GM18870 (cell line): ENCODE results near the gene POLD4.

ENCODE experiments used
- ATAC-seq: cut with Tn5 transposase; IDR thresholded peaks from one replicate; pipeline ENCODE4 v1.9.1; 2021; ENCODE audit warnings: moderate library complexity; ENCODE audit not compliant: unreplicated experiment

The POLD4 gene

DNA sequence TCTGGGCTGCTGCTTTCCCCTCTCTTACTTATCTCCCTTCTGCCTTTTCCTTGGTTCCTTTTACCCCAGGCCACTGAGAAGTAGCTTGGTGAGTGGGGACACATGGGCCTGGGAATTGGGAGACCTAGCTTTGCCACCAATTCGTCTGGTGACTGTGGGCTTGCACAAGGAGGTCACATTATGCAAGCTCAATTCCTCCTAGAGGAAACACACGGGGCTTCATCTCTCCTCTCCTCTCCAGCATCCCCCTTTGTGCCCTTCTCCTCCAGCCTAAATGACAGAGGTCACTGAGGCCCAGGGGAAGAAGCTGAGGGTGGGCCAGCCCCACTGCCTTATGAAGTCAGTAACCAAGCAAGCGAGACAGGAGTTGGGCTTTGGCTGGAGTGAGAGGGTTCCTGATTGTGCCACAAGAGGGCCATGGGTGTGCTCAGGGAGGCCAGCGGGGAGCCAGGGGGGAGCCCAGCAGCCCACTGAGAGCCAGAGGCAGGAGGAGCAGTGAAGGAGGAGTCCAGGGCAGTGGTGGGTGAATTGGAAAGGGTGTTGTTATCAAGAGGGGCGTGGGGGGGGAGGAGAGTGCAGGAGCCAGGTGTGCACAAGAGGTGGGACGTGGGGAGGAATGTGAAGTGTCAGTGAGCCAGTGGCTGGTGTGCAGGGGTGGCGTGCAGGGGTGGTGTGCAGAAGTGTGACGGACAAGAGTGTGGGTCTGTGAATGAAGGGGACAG lies 18.0 kb upstream of the POLD4 start:
- no peak for ATAC-seq

DNA sequence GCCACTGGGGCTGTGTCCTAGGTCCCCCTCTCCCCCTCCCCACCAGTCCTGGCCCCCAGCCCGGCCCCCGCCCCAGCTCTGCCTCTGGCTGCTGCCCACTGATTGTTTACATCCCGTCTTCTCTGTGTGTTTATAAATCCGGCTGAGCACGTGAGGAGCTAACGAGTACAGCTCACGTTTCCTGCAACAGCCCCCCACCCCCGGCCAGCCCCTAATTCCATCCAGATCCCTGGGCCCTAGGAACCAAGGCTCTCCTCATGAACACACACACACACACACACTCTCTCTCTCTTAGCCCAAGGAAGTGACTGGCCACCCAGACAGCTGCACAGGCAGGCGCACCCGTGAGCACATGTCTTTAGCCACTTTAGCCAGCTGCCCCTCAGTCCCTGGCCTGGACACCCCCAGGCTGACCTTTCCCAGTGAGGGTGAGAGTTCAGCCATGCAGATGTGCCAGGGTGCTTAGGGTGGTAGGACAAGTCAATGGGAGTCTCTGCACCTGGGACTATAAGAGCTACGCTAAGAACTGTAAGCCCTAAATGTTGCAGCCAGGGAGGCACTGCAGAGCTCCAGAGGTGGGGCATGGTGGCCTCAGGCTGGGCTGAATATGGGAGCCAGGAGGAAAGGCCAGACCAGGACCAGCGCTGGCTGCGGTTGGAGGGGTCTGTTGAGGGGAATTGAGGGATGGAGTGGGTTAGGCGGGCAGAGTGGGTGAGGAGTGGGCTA lies 17.2 kb upstream of the POLD4 start:
- ATAC-seq, result no peak

DNA sequence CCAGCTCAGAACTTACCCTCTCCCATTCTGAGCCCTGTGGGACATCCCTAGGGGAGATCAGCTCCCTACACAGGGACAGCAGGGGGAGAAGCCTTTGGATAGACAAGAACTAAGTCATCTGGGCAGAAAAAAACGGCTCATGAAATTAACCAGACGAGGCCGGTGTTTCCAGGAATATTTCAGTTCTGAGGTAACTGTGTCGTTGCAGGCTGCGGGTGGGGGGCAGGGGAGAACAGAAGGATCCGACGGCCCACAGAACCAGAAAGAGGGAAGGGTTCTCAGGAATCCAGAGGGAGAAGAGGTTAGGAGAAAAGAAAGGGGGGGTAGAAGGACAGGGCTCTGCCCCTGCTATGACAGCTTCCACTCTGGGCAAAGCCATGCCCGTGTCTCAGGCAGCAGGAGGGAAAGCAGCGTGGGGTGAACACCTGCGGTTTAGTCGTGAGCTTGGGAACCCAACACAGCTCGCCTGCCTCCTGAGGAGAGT lies 16.5 kb upstream of the POLD4 start:
- ATAC-seq, result no peak

DNA sequence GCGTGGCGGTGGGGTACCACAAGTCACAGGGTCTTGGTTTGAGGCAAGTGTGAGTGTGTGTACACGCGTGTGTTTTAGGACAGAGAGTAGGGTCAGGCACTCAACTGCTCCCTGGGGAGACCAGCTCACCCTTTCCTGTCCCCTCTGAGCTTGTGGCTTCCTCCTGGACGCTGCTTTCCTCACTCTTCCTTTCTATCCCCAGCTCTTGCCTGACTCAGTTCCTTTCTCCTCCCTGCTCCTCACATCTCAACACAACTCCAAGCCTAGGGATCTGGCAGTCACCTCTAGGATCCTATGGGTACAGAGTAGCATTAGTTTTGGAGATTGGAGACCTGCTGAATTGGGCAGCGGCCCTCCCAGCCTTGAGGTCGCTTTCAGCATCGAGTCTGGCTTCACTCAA lies 15.9 kb upstream of the POLD4 start:
- ATAC-seq, result no peak

DNA sequence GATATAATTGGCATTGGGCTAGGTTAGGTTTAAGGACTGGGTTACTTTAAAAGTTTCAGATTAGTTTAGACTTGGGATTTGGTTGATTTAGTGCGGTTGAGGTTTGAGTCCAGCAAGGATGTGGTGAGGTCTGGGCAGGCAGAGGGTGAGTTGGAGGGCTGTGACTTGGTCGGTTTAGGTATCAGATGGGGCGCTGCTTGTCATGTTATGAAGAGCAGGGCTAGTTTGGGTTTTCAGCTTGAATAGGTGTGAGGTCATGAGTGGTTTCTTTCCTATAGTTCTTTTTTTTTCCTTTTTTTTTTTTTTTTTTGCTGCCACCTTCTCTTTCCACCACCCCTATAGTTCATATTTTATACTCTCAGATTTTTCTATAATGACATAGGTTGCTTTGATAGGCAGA lies 15.3 kb upstream of the POLD4 start:
- no peak for ATAC-seq

DNA sequence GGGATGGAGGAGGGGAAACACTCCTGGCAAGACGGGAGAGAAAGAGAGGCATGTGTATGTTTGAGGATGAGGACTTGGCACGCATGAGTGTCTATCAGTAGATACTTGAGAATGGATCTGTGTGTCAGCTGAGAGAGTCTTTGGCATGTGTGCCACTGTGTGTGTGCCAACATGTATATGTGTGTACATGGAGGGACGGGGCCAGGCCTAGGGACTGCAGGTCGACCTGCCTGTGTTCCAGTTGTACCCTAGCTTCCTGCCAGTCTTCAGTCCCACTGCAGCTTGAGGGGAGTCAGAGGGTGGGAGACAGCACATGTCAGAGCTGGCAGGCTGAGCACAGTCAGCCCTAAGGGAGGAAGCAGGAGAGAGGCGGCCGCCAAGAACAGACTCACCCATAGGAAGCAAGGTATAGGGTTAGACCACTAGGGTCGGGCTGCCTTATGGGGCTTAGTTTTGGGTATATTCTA lies 14.4 kb upstream of the POLD4 start:
- no peak for ATAC-seq

DNA sequence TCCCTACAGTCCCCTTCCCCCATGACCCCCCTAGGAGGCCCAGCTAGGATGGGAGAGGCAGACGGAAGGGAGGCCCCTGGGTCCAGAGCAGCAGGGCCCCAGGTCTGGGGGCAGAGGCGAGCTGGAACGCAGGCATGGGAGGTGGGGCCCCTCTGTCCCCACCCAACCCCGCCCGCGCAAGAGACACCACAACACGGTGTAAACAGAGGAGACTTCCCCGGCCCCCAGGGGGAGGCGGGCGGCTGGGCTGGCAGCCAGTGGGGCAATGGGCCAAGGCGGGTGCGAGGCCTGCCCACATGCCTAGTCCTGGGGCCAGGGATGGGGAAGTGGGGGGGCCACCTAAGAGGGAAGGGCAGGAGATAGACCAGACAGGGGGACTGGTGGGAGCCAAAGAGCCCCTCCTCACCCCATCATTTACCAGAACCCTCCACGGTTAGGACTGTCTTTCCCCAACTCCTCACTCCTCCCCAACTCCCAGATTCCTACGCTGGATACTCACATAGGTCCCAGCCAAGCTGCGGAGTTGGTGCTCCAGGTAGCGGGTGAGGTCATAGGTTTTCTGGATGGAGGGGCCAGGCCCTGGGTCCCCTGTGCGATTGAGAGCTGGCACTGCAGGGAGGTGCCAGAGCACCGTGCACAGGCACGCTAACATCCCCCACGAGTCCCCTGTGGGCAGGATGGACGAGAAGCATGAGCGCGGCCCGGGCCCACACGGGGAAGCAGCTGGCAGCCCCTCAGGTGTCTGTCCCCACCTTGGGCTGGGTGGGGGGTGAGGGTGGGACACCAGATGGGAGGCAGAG lies 13.8 kb upstream of the POLD4 start:
- ATAC-seq, result no peak

DNA sequence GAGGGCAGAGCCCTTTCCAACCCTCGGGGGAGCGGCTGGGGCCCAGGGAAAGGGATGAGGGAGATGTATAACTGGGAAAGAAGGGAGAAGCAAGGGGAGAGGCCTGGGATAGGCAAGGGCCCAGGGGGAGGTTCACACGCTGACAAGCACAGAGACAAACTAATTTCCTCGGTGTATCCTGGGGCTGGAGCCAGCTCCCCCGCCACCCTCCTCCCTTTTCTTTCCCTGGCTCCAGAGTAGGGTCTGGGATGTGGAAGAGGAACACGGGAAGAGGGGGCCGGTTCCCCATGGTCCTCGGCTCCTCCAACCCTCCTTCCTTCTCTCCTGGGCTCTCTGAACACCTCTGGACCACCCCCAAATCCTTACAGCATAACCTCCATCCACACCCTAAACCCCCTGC lies 13.2 kb upstream of the POLD4 start:
- ATAC-seq, result no peak

DNA sequence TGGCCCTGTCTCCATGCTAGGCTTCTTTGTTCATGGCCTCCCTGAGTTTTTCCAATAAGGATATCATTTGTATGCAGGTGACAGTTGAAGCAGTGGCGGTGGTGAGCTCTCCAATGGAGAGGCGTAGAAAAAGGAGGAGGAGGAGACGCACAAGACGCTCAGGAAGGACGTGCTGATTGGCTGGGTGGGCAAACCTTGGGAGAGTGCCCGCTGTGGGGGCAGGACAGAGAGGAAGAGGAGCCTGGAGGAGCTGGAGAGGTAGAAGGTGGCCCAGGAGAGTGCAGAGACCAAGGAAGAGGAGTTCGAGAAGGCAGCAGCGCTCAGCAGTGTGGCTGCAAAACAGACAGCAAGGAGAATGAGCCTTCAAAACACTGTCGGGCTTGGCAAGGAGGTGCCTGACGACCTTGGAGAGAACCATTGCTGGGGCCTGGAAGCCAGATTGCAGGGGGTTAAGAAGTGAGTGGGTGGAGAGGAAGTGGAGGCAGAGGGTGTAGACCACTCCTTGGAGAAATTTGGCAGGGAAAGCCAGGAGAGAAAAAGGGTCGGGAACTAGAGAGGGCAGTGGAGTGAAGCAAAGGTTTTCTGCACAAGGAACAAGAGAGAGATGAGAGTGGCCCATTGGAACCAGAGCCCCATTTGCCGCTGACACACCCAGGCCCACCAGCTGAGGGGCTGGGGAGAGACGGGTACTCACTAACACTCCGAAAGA lies 12.5 kb upstream of the POLD4 start:
- ATAC-seq, result no peak

DNA sequence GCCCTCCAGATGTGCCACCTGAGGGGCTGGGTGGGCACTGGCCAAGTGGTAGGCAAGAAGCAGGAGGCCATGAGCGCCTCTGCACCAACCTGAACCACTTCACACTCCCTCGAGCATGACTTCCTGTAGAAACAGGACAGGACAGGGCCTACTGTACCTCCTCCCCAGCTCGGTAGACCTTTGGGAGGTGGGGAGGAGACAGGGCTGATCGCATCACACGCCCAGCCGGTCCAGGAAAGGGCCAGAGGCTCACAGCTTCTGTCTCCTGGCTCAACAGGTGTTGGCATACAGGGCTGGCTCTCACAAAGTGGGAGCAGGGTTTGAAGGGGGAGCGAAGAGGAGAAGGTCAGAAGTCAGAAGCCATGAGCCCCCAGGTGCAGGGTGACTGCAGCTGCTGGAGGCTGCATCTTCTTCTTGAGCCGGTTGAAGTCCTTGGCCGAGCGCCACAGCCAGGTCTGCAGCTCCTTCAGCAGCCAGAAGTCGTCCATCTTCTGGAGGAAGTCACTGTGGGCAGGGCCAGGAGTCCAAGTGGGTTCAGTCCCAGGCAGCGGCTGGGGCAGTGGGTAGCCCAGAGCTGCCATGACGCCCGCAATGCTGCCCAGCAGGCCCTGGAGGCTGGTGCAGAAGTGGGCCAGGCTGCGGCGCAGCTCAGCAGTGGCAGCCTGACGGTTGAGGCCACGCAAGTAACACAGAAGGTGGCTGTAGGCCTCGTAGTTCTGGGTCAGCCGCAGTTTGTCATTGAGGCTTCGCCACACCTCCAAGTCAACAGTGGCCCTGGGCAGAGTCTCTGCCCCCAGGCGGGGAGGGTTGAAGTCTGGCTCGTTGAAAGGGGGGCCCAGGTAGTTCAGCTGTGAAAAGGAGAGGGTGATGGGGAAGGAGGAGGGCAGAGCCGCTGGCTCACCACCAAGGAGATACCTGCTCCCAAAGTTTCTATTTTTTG lies 11.7 kb upstream of the POLD4 start:
- ATAC-seq, result no peak

DNA sequence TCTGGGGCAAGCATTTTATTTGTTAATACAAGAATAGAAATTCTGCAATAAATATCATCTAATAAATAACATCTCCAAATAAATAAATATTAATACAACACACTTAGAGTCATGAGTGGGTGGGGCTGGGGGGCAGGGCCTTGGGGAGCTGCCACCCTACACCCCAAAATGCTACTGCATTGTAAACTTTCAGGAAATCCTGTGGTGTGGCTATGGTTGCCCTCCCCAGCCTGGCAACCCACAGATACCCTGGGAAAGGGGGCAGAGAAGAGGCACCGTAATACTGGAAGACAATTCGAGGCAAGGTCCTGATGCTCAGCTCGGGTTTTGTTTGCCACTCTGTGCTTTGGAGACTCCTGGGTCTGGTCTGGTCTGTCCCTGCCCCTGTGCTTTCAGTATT lies 10.8 kb upstream of the POLD4 start:
- no peak for ATAC-seq

DNA sequence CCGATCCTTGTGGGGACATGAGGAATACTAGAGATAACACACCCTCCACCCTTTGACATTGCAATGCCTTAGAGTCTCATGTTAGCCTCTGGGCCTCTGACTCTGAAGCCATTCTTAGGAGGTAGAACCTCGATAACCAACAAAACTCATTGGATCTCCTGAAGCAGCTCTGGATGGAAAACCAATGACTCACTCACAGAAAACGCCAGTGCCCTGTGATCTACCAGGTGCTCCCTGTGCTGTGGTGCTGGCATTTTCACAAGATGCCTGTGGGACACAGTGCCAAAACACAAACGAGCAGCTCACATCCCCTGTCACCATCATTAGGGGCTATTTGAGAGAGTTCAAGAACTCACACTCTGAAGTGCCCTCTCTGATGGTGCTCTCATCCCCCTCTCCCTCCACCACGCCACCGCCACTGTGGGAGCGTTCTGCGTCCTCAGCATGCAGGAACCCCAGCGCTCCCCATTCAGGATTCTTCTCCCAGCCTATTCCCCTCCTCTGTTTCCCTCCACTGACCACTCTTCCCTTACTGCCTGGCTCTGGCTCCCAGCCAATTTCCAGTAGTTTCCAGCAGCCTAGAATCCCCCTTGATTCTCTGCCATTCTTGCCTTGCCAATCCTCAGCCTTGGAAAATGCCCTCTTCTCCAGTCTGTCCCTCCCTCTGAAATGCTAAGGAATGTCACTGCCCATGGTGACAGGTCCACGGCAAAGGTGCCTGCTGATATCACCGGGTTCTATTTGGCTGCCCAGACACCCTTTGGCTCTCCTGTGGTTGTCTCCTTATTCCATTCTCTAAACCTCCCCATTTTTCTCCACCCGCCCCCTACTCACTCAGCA lies 4.7 kb upstream of the POLD4 start:
- no peak for ATAC-seq

DNA sequence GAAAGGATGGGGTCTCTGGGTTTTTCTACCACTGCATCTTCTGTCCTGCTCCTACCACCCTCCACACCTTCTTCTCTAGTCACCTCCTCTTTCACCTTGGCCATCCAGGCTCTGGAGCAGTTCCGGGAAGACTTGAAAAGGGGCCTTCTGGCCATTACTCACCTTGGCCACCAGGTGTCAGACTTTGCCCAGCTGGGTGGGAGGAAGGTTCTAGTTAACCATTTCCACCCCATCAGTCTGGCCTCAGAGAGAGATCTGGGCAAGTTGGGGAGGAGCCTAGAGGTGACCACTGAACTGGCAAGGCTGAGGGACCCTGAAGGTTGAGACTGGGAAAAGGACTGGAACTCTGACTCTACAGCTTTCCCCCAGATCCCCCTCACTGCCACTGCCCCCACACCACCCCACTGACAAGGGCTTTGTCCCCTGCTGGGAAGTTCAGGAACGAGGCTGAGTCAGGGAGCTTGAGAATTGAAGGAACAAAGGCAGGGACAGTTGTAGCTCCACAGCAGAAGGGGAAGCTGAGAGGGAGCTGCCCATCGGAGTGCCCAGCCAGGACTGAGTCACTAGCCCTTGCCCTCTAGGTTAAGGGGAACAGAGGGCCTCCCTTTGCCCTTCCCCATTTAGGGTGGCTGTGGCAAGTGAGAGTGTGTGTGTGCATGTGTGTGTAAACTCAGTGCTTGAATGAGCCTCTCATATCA lies 3.7 kb upstream of the POLD4 start:
- ATAC-seq, result no peak

DNA sequence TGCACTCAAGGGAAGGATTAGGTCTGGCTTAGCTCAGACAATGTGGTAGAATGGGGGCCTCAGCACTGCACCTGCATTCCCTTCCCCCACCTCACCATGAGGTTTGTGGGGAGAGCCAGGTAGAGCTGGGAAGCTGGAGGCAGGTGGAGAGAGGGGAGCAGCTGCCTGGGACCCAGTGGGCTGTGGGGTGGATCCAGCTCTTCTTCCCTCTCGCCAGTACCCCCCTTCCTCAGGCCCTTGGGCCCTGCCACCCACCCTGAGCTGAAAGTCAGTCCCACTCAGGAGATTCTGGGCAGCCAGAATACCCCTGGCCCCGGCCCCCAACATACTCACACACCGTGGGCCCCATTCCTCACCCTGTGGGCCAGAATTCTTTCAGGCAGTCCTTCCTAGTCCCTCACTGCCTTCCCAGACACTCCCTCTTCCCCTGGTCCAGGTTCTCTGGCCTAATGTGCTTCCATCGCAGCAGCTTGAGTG lies 3.1 kb upstream of the POLD4 start:
- no peak for ATAC-seq

DNA sequence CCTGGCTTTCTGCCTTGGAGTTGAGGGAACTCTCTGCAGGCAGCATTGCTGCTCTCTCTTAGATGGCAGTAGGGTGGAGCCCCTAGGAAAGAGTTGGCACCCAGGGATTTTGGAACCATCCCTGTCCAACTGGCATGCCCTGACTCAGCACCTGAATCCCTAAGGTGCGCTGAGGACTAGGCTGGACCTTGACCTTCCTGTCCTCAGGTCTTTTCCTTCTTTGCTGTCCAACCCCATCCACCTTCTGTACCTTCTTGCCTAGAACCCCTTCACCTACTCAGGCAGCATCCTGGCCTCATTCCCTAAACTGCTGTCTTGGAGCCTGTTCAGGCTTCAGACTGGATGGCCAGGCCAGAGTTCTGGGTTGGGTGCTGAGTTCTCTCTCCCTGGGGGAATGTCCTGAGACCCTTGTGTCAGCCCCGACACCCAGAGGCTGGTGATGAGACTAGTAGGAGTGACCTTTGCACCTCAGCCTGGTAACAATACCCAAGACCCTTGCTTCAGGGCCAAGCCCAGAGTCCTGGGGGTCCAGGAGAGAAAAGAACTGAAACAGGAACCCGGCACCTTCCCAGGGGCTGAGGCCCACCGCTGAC lies 2.5 kb upstream of the POLD4 start:
- ATAC-seq, result no peak

DNA sequence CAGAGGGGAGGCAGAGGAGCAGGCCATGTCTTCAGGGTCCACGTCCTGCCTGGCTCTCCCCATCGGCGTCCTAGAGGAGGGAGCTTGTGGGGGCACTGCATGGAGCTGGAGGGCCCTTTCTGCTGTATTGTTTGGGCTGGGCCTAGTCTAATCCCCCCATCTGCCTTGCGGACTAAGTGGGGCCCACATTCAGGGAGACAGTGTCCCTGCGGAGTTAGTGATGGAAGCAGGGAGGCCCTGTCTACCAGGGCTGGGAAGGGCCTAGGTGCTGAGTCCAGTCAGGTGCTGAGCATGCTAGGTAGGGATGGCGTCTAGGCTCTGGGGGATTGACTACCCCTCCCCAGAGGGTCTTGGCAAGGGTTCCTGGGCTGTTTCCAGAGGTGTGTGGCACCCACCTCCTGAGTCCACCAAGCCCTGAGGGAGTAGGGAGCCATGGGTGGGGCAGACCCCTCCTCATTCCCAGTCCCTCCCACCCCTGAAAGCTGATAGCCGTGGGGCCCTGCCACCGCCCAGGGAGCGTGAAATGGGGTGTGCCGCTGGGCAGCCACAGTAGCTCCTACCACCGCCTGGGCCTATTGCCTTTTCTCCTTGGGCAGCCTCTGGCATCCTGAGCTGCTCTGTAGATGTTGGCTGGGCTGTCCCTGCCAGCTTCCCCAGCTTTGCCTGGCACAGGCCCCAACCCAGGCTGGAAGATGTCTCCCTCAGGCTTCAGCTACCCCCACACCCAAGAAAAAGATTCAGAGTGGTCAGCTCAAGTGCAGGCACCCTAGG lies 1.9 kb upstream of the POLD4 start:
- ATAC-seq, result no peak
